Psoas muscle (tissue), 8 donors: ENCODE measurements around the gene ADAM23. TPM values are rescaled to one million over a fixed set of nuclear protein-coding genes. Genes with fewer than 3 reads are reported as not detected.

Experiments
- ATAC-seq, 4 donors: fragments of 200-7000 bp; cut with Tn5 transposase; one replicate each; pipeline ENCODE4 v1.9.1; 2020; ENCODE audit warnings: moderate library complexity in 3 of 4, mild to moderate bottlenecking in 2 of 4
- DNase-seq, 2 donors: peaks; one replicate each; pipeline ENCODE4 v3.0.0-alpha.2; 2020
- H3K27ac ChIP-seq: fragments of 200-600 bp; one replicate; pipeline ENCODE4 v1.8.0; 2022
- H3K27me3 ChIP-seq, 3 donors: fragments of 200-600 bp in 1 of 3; one replicate each; pipeline versions ENCODE4 v1.6.1 to v1.8.0; 2013 to 2022; ENCODE audit warnings: low read length in 2 of 3, mild to moderate bottlenecking in 2 of 3, moderate library complexity in 1 of 3; ENCODE audit not compliant: insufficient read depth in 3 of 3
- H3K36me3 ChIP-seq, 2 donors: fragments of 200-600 bp in 1 of 2; one replicate each; pipeline versions ENCODE4 v1.6.1 to v1.8.0; 2013 to 2022; ENCODE audit warnings: low read depth in 1 of 2, mild to moderate bottlenecking in 1 of 2, moderate library complexity in 1 of 2; ENCODE audit not compliant: insufficient read depth in 1 of 2
- H3K4me1 ChIP-seq: fragments of 200-600 bp; one replicate; pipeline ENCODE4 v1.8.0; 2022
- H3K4me3 ChIP-seq: fragments of 200-600 bp; one replicate; pipeline ENCODE4 v1.8.0; 2022; ENCODE audit warnings: mild to moderate bottlenecking
- H3K9me3 ChIP-seq: fragments of 200-600 bp; one replicate; pipeline ENCODE4 v1.8.0; 2022
- CTCF ChIP-seq: fragments of 200-600 bp; IDR thresholded peaks from one replicate; pipeline ENCODE4 v1.8.0; 2022; ENCODE audit warnings: antibody characterized with exemption
- WGBS, 3 donors: extraction: QIAGEN DNeasy Blood & Tissue Kit; methylation state at CpG; one replicate each; pipeline versions ENCODE4 v1.1.6 to v1.1.7; 2013; 5-methylcytosine and 5-hydroxymethylcytosine counted together
- intact Hi-C, 2 donors: fragments of 100-400 bp; cut with DNase I; formaldehyde crosslinking; loops; one replicate each; pipeline versions ENCODE4 v1.11.0 to v1.14.2; 2022
- polyA plus RNA-seq, 3 donors: library from polyadenylated mRNA; stranded (reverse); fragments of 200-250 nt; gene quantifications; one replicate each; pipeline ENCODE4 v1.2.3, GENCODE V29; 2013
- total RNA-seq, 4 donors: library from RNA; stranded (reverse); fragmentation: NEBNext Ultra II Directional in 2 of 4; extraction: Animal tissue kit (Norgen Biotek cat#: 25700) in 2 of 4; gene quantifications; one replicate each; pipeline versions ENCODE4 v1.2.1 to v1.2.4, GENCODE V29; 2021 to 2023
- donor health status: healthy with polysubstance abuse.
- donor health status: DM: no; HTN: no; CAD: no; lungs with moderate emphysema.
- donor health status: Bipolar disorder and iron deficiency.
- donor health status: healthy.
- donor health status: DM: yes; HTN: yes; CAD: no.
- donor health status: DM: no; HTN: no; CAD: no.
- donor health status: DM: no; HTN: no; CAD: no.
- donor health status: DM: yes; HTN: yes; CAD: no.

The ADAM23 gene
- total and polyA plus RNA-seq, 7 donors, result 0.42 to 9.2 (median 6.0) TPM

GRCh38 chr2:206597717-206598218 lies 154.4 kb downstream of the ADAM23 start:
- 93 to 97% (median 94%) methylated on average over 3 of the region's 3 CpGs for WGBS, 3 donors
- TF ChIP-seq CTCF, result no peak
- Histone ChIP-seq H3K27me3 (no peaks in the 10 kb centered on the region), H3K4me3 (no peak overlapping the region), H3K4me1 (no peaks in the 10 kb centered on the region), H3K27ac (no peak overlapping the region), H3K9me3 (no peaks in the 10 kb centered on the region), H3K36me3 (peaks cover 0 to 20% of the 10 kb centered on the region in 2 donors)
- intact Hi-C loops, result no loop called here
- ATAC-seq (no peak), DNase-seq (no peak)

GRCh38 chr2:206603243-206603642 lies 159.9 kb downstream of the ADAM23 start:
- H3K9me3 ChIP-seq, result no peaks in the 10 kb centered on the region
- H3K36me3 ChIP-seq, result peaks cover 0 to under 1% of the 10 kb centered on the region in 2 donors
- H3K4me1 ChIP-seq, result no peaks in the 10 kb centered on the region
- H3K4me3 ChIP-seq, result no peak overlapping the region
- H3K27me3 ChIP-seq, result no peaks in the 10 kb centered on the region
- WGBS, 3 donors, result 81 to 90% (median 87%) methylated on average over 3 of the region's 3 CpGs
- no peak for DNase-seq
- intact Hi-C loops, result no loop called here
- no peak for TF ChIP-seq CTCF
- ATAC-seq, result no peak
- no peak overlapping the region for H3K27ac ChIP-seq

GRCh38 chr2:206610451-206610850 lies 167.1 kb downstream of the ADAM23 start:
- Histone ChIP-seq H3K9me3 (no peaks in the 10 kb centered on the region), H3K27me3 (no peaks in the 10 kb centered on the region), H3K27ac (no peak overlapping the region), H3K36me3 (no peaks in the 10 kb centered on the region), H3K4me3 (no peak overlapping the region), H3K4me1 (no peaks in the 10 kb centered on the region)
- WGBS, 3 donors, result 73 to 81% (median 77%) methylated on average over 1 of the region's 1 CpG
- ATAC-seq (no peak), DNase-seq (no peak)
- intact Hi-C loops, result no loop called here
- TF ChIP-seq CTCF, result no peak

GRCh38 chr2:206611191-206611590 lies 167.9 kb downstream of the ADAM23 start:
- no peak overlapping the region for H3K4me3 ChIP-seq
- no peaks in the 10 kb centered on the region for H3K9me3 ChIP-seq
- WGBS, 3 donors, result 93 to 95% (median 94%) methylated on average over 6 of the region's 6 CpGs
- no peak for TF ChIP-seq CTCF
- intact Hi-C loops, result no loop called here
- ATAC-seq, result no peak
- no peaks in the 10 kb centered on the region for H3K4me1 ChIP-seq
- H3K27me3 ChIP-seq, result no peaks in the 10 kb centered on the region
- H3K27ac ChIP-seq, result no peak overlapping the region
- H3K36me3 ChIP-seq, result no peaks in the 10 kb centered on the region
- no peak for DNase-seq

- no peaks in the 10 kb centered on the region for H3K4me1 ChIP-seq
- ATAC-seq, result no peak
- TF ChIP-seq CTCF, result no peak
- no peak overlapping the region for H3K4me3 ChIP-seq
- DNase-seq, result no peak
- H3K27ac ChIP-seq, result no peak overlapping the region
- no peaks in the 10 kb centered on the region for H3K36me3 ChIP-seq
- intact Hi-C loops, result no loop called here
- 80 to 84% (median 80%) methylated on average over 3 of the region's 3 CpGs for WGBS, 3 donors
- no peaks in the 10 kb centered on the region for H3K27me3 ChIP-seq
- H3K9me3 ChIP-seq, result no peaks in the 10 kb centered on the region
Observed at GRCh38 chr2:206611736-206612135, 168.4 kb downstream of the ADAM23 start.
